Uterus (tissue), 4 donors: ENCODE results near the gene KCND3. TPM values are rescaled to one million over a fixed set of nuclear protein-coding genes. Genes with fewer than 3 reads are reported as not detected.

Source experiments
- DNase-seq, 2 donors: peaks; one replicate each; pipeline ENCODE4 v3.0.0-alpha.2; 2019 to 2020
- H3K27ac ChIP-seq, 2 donors: fragments of 200-600 bp; sonication (generic); 1 replicate in 1 of 2; 2 replicates in 1 of 2; pipeline ENCODE4 v1.5.1; 2016 to 2018
- H3K27me3 ChIP-seq, 2 donors: fragments of 200-600 bp; sonication (generic); one replicate each; pipeline ENCODE4 v1.5.1; 2018 to 2019; ENCODE audit warnings: control low read depth in 1 of 2
- H3K36me3 ChIP-seq, 2 donors: fragments of 200-600 bp; sonication (generic); one replicate each; pipeline ENCODE4 v1.5.1; 2019; ENCODE audit warnings: control low read depth in 1 of 2
- H3K4me1 ChIP-seq, 2 donors: fragments of 200-600 bp; sonication (generic); one replicate each; pipeline ENCODE4 v1.5.1; 2018 to 2019; ENCODE audit warnings: control low read depth in 1 of 2
- H3K4me3 ChIP-seq, 2 donors: fragments of 200-600 bp; sonication (generic); 1 replicate in 1 of 2; 2 replicates in 1 of 2; pipeline ENCODE4 v1.5.1; 2018 to 2019; ENCODE audit warnings: mild to moderate bottlenecking in 1 of 2
- H3K9me3 ChIP-seq, 2 donors: fragments of 200-600 bp; sonication (generic); one replicate each; pipeline ENCODE4 v1.5.1; 2019; ENCODE audit warnings: control low read depth in 1 of 2
- CTCF ChIP-seq, 4 experiments: fragments of 200-600 bp in 2 of 4; fragments of 450-650 bp in 2 of 4; sonication (generic) in 2 of 4; IDR thresholded peaks; one replicate each; pipeline ENCODE4 v1.5.1; 2016 to 2019; ENCODE audit warnings: antibody characterized with exemption in 4 of 4, mild to moderate bottlenecking in 2 of 4, moderate library complexity in 1 of 4
- POLR2A ChIP-seq, 2 donors: fragments of 450-650 bp; IDR thresholded peaks; one replicate each; pipeline ENCODE4 v1.6.1; 2016; ENCODE audit warnings: antibody characterized with exemption in 2 of 2, mild to moderate bottlenecking in 1 of 2, moderate library complexity in 1 of 2
- intact Hi-C: fragments of 100-400 bp; cut with DNase I; formaldehyde crosslinking; loops from one replicate; pipeline ENCODE4 v1.15.1; 2023; ENCODE audit warnings: low total_unique reads
- total RNA-seq, 4 donors: library from RNA; depleted of rRNA in 3 of 4; stranded (reverse); fragments of >200 nt in 3 of 4; gene quantifications; one replicate each; pipeline versions ENCODE4 v1.1.0 to v1.2.4, GENCODE V29; 2014 to 2023
- donor health status: DM: yes; HTN: yes; CAD: no.

KCND3 gene
- total RNA-seq, 4 donors from 2014 or later, result 5.0 to 13.5 (median 7.2) TPM

DNA sequence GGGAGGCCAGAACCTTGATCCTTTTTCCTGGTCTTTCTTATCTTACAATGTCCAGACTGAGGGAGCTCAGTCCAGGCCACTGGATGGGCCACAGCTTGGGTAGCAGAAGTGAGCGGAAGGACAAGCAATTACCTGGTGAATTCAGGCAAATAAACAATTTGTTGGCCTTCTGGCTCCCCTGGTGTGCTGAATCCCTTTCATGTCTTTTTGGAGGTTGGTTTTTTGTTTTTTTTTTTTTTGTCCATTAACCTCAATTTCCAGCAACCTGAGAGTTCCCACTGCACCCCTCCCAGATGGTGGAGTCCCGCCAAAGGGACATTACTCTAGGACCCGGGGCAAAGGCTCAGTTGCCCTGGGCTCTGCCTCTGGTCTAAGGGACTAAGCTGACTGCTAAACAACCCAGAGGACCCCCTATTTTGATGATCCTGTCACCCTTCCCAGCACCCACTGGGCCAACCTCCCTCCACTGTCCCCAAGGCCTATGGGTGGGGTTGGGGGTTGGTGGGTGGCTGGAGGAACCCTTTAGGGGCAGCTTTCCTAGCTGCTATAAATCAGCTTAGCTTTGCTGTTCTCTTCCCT is 85.5 kb downstream of the KCND3 start:
- TF ChIP-seq CTCF (IDR thresholded peaks at IDR 0.05), result no peak
- no peak for TF ChIP-seq POLR2A (IDR thresholded peaks at IDR 0.05)
- no peaks in the 10 kb centered on the region for H3K4me1 ChIP-seq
- no peaks in the 10 kb centered on the region for H3K36me3 ChIP-seq
- no peak overlapping the region for H3K27ac ChIP-seq
- no peak for DNase-seq
- H3K27me3 ChIP-seq, result no peaks in the 10 kb centered on the region
- no peak overlapping the region for H3K4me3 ChIP-seq
- intact Hi-C loops, result no loop called here
- H3K9me3 ChIP-seq, result no peaks in the 10 kb centered on the region

DNA sequence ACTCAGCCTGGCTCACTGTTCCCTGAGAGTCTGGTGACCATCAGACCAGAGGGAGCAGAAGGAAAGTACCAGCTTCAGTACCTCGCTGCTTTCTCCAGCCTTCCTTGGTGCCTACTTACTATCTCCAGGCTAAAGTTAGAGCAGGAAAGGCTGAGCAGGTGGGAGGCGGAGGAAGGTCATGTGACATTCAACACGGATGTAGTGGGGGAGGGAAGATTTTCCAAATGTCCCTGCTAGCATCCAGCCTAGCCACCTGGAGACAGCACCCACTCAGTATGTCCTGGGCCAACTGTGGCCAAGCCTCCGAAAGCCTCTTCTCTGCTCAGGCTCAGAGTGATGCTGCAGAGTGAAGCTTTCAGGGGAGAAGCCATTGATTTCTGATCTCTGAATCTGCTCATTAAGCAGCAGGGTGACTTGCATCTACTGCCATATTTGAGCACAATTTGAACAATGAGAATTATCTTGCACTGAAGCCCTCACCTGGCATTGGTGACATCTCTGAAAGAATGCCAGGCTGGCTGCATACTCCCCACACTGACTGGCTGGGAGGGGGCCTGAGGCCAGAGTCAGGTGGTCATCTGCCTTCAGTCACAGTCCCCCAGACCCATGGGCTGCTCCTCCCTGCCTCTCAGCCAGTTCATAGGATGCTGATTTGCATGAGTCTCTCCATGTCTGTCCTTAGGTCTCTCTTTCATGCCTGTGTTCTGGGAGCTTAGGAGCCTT is 86.2 kb downstream of the KCND3 start:
- H3K27me3 ChIP-seq, result no peaks in the 10 kb centered on the region
- H3K4me3 ChIP-seq, result no peak overlapping the region
- H3K27ac ChIP-seq, result no peak overlapping the region
- H3K4me1 ChIP-seq, result no peaks in the 10 kb centered on the region
- DNase-seq, result no peak
- TF ChIP-seq POLR2A (IDR thresholded peaks at IDR 0.05) (no peak), CTCF (IDR thresholded peaks at IDR 0.05) (no peak)
- H3K9me3 ChIP-seq, result no peaks in the 10 kb centered on the region
- intact Hi-C loops, result no loop called here
- H3K36me3 ChIP-seq, result no peaks in the 10 kb centered on the region

DNA sequence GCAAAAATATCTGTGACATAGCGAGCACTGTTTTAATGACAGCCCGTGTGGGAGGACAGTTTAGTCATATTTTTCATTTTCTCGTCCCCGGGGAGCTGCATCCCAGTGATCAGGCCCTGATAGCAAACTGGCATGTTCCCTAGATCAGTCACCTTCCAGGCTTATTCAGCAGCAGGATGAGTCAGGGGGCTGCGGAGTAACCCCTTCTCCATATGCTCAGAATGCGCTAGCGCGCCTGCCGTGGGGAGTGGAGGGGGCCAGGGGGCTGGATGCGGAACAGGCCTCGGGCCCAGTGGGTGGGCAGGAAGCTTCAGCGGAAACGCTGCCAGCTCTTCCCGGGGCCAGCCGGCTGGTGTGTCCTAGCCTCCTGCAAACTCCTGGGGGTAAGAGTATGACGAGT is 94.0 kb downstream of the KCND3 start:
- no peak for DNase-seq
- no peaks in the 10 kb centered on the region for H3K27me3 ChIP-seq
- H3K4me3 ChIP-seq, result no peak overlapping the region
- no peaks in the 10 kb centered on the region for H3K4me1 ChIP-seq
- intact Hi-C loops, result no loop called here
- H3K27ac ChIP-seq, result no peak overlapping the region
- no peaks in the 10 kb centered on the region for H3K36me3 ChIP-seq
- TF ChIP-seq POLR2A (IDR thresholded peaks at IDR 0.05), result no peak
- TF ChIP-seq CTCF (IDR thresholded peaks at IDR 0.05), result no peak
- H3K9me3 ChIP-seq, result no peaks in the 10 kb centered on the region

- no peaks in the 10 kb centered on the region for H3K4me1 ChIP-seq
- DNase-seq, result no peak
- no peak overlapping the region for H3K27ac ChIP-seq
- H3K4me3 ChIP-seq, result no peak overlapping the region
- intact Hi-C loops, result no loop called here
- no peak for TF ChIP-seq CTCF (IDR thresholded peaks at IDR 0.05)
- no peak for TF ChIP-seq POLR2A (IDR thresholded peaks at IDR 0.05)
- H3K36me3 ChIP-seq, result no peaks in the 10 kb centered on the region
- no peaks in the 10 kb centered on the region for H3K27me3 ChIP-seq
- no peaks in the 10 kb centered on the region for H3K9me3 ChIP-seq
Observed at GRCh38 chr1:111895017-111895416, 94.5 kb downstream of the KCND3 start.

GRCh38 chr1:111894497-111894896 is 95.0 kb downstream of the KCND3 start:
- H3K27me3 ChIP-seq, result no peaks in the 10 kb centered on the region
- no peak overlapping the region for H3K4me3 ChIP-seq
- no peak for DNase-seq
- H3K4me1 ChIP-seq, result no peaks in the 10 kb centered on the region
- no peaks in the 10 kb centered on the region for H3K36me3 ChIP-seq
- H3K9me3 ChIP-seq, result no peaks in the 10 kb centered on the region
- TF ChIP-seq CTCF (IDR thresholded peaks at IDR 0.05), result no peak
- no peak for TF ChIP-seq POLR2A (IDR thresholded peaks at IDR 0.05)
- intact Hi-C loops, result no loop called here
- no peak overlapping the region for H3K27ac ChIP-seq
